Heart left ventricle (tissue), 16 donors: ENCODE results near the gene WFDC1. TPM values are rescaled to one million over a fixed set of nuclear protein-coding genes. Genes with fewer than 3 reads are reported as not detected.

Experiments
- ATAC-seq, 4 donors: fragments of 200-7000 bp; cut with Tn5 transposase; one replicate each; pipeline ENCODE4 v1.9.1; 2020 to 2022; ENCODE audit warnings: moderate library complexity in 4 of 4, mild to moderate bottlenecking in 3 of 4, moderate number of reproducible peaks in 1 of 4
- DNase-seq, 5 donors: peaks; one replicate each; pipeline ENCODE4 v3.0.0-alpha.2; 2020
- H3K27ac ChIP-seq, 12 donors: fragments of 200-600 bp; sonication (generic) in 4 of 12; one replicate each; pipeline versions ENCODE4 v1.5.0 to v1.8.0; 2016 to 2022; ENCODE audit warnings: mild to moderate bottlenecking in 2 of 12
- H3K27me3 ChIP-seq, 9 donors: fragments of 200-600 bp; sonication (generic) in 2 of 9; one replicate each; pipeline versions ENCODE4 v1.5.1 to v1.8.0; 2016 to 2022; ENCODE audit warnings: mild to moderate bottlenecking in 3 of 9
- H3K36me3 ChIP-seq, 9 donors: fragments of 200-600 bp; sonication (generic) in 2 of 9; one replicate each; pipeline versions ENCODE4 v1.5.0 to v1.8.0; 2018 to 2022; ENCODE audit warnings: mild to moderate bottlenecking in 2 of 9
- H3K4me1 ChIP-seq, 12 donors: fragments of 200-600 bp; sonication (generic) in 4 of 12; one replicate each; pipeline versions ENCODE4 v1.5.0 to v1.8.0; 2016 to 2022; ENCODE audit warnings: mild to moderate bottlenecking in 3 of 12
- H3K4me3 ChIP-seq, 12 donors: fragments of 200-600 bp; sonication (generic) in 4 of 12; one replicate each; pipeline versions ENCODE4 v1.5.0 to v1.8.0; 2017 to 2022; ENCODE audit warnings: mild to moderate bottlenecking in 9 of 12, moderate library complexity in 4 of 12
- H3K9me3 ChIP-seq, 12 donors: fragments of 200-600 bp; sonication (generic) in 4 of 12; one replicate each; pipeline versions ENCODE4 v1.5.0 to v1.8.0; 2016 to 2022; ENCODE audit warnings: mild to moderate bottlenecking in 1 of 12
- POLR2A ChIP-seq, 2 donors: fragments of 450-650 bp; IDR thresholded peaks; one replicate each; pipeline ENCODE4 v1.6.1; 2017; ENCODE audit warnings: antibody characterized with exemption in 2 of 2, mild to moderate bottlenecking in 2 of 2, moderate library complexity in 2 of 2
- WGBS, 4 donors: extraction: QIAGEN DNeasy Blood & Tissue Kit in 2 of 4; methylation state at CpG; one replicate each; pipeline versions ENCODE4 v1.1.5 to v1.1.7; 2013 to 2018; 5-methylcytosine and 5-hydroxymethylcytosine counted together
- intact Hi-C, 10 donors: fragments of 100-400 bp; cut with DNase I; formaldehyde crosslinking; loops; one replicate each; pipeline versions ENCODE4 v1.11.1 to v1.14.2; 2022
- polyA plus RNA-seq, 2 donors: library from polyadenylated mRNA; stranded (reverse); fragments of 200-250 nt; gene quantifications; one replicate each; pipeline ENCODE4 v1.2.3, GENCODE V29; 2013
- total RNA-seq, 9 donors: library from RNA; depleted of rRNA in 2 of 9; stranded (reverse); fragments of >200 nt in 2 of 9; fragmentation: NEBNext Ultra II Directional in 3 of 9; extraction: Animal tissue kit (Norgen Biotek cat#: 25700) in 3 of 9; gene quantifications; one replicate each; pipeline versions ENCODE4 v1.1.0 to v1.2.4, GENCODE V29; 2016 to 2023
- TF ChIP-seq, protein P1 (sequence below), 12 donors: fragments of 200-600 bp; sonication (generic) in 4 of 12; IDR thresholded peaks; one replicate each; pipeline versions ENCODE4 v1.5.0 to v1.8.0; 2018 to 2022; ENCODE audit warnings: antibody characterized with exemption in 12 of 12, mild to moderate bottlenecking in 5 of 12
- donor health status: ischemic (EF 13 %, LVEDD 7.1; RV severe dilation, severe dysfunction).
- donor health status: healthy with polysubstance abuse.
- donor health status: DM: no; HTN: yes; CAD: no.
- donor health status: DM: no; HTN: no; CAD: no.
- donor health status: ischemic (EF 25% LVEDD 6.9; RV normal size, moderate dysfunction).
- donor health status: ischemic (EF 25% LVEDD 5.7; RV mildly dilated, moderate dysfunction).
- donor health status: healthy.
- donor health status: DM: yes; HTN: yes; CAD: no.
- donor health status: ischemic (EF 35%, LVEDD 5.7; RV mildly dilated, moderate dysfunction).
- donor health status: nonischemic (EF 11% LVEDD 7.7; RV severe dilation, severe dysfunction).
- donor health status: DM: yes; HTN: yes; CAD: no.
- donor health status: PGD.
- donor health status: ischemic (EF 29% LVEDD 5.4; RV normal size, mild dysfunction).
- donor health status: nonischemic (EF 23%, LVEDD 6.1; RV moderate dilation, normal function).

The WFDC1 gene
- total and polyA plus RNA-seq, 11 donors, result 0.50 to 5.4 (median 1.6) TPM

- H3K27me3 ChIP-seq, result peaks cover 0 to 12% (median 0%) of the 10 kb centered on the region in 9 donors
- H3K27ac ChIP-seq, result no peak overlapping the region
- TF ChIP-seq, protein P1, sequence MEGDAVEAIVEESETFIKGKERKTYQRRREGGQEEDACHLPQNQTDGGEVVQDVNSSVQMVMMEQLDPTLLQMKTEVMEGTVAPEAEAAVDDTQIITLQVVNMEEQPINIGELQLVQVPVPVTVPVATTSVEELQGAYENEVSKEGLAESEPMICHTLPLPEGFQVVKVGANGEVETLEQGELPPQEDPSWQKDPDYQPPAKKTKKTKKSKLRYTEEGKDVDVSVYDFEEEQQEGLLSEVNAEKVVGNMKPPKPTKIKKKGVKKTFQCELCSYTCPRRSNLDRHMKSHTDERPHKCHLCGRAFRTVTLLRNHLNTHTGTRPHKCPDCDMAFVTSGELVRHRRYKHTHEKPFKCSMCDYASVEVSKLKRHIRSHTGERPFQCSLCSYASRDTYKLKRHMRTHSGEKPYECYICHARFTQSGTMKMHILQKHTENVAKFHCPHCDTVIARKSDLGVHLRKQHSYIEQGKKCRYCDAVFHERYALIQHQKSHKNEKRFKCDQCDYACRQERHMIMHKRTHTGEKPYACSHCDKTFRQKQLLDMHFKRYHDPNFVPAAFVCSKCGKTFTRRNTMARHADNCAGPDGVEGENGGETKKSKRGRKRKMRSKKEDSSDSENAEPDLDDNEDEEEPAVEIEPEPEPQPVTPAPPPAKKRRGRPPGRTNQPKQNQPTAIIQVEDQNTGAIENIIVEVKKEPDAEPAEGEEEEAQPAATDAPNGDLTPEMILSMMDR (IDR thresholded peaks at IDR 0.05), result no peak
- TF ChIP-seq POLR2A (IDR thresholded peaks at IDR 0.05), result no peak
- DNase-seq (no peak), ATAC-seq (no peak)
- H3K36me3 ChIP-seq, result no peaks in the 10 kb centered on the region
- 84 to 90% (median 87%) methylated on average over 7 of the region's 7 CpGs for WGBS, 4 donors
- H3K4me1 ChIP-seq, result no peaks in the 10 kb centered on the region
- no peak overlapping the region for H3K4me3 ChIP-seq
- intact Hi-C loops, result no loop called here
- no peaks in the 10 kb centered on the region for H3K9me3 ChIP-seq
Measured at GRCh38 chr16:84323606-84324005, 28.9 kb downstream of the WFDC1 start.

DNA sequence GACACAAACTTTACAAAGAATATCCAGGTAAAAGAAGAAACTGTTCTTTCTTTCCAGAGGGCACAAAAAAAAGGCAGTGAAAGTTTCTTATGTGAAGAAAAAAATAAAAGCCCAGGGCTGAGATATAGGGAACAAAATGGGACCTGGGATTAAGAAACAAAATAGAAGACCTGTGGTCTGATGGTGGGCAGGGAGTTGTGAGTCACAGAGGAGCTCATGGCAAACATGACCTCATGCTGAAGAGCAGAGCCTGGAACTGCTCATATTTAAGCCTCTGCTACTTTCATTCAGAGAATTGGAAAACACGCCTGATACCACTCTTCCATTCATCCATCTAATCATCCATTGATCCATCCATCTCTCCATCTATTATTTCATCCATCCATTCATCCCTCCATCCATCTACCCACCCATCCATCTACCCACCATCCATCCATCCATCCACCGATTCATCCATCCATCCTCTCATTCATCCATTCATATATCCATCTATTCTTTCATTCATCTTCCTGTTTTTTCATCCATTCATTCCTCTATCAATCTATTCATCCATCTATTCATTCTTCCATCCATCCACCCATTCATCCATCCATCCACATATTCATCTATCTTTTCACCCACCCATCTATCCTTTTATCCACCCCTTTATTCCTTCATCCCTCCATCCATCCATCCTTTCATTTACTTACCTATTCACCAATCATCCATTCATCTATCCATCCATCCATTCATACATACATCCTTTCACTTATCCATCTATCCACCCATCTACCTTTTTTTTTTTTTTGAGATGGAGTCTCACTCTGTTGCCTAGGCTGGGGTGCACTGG is 30.0 kb downstream of the WFDC1 start:
- H3K27ac ChIP-seq, result no peak overlapping the region
- no peak for ATAC-seq
- H3K27me3 ChIP-seq, result peaks cover 0 to 12% (median 0%) of the 10 kb centered on the region in 9 donors
- no peak overlapping the region for H3K4me3 ChIP-seq
- 45 to 79% (median 46%) methylated on average over 2 of the region's 2 CpGs for WGBS, 4 donors
- no peaks in the 10 kb centered on the region for H3K36me3 ChIP-seq
- no peaks in the 10 kb centered on the region for H3K4me1 ChIP-seq
- intact Hi-C loops, result no loop called here
- TF ChIP-seq, protein P1 (IDR thresholded peaks at IDR 0.05), result no peak
- no peak for TF ChIP-seq POLR2A (IDR thresholded peaks at IDR 0.05)
- H3K9me3 ChIP-seq, result no peaks in the 10 kb centered on the region
- DNase-seq, result no peak

DNA sequence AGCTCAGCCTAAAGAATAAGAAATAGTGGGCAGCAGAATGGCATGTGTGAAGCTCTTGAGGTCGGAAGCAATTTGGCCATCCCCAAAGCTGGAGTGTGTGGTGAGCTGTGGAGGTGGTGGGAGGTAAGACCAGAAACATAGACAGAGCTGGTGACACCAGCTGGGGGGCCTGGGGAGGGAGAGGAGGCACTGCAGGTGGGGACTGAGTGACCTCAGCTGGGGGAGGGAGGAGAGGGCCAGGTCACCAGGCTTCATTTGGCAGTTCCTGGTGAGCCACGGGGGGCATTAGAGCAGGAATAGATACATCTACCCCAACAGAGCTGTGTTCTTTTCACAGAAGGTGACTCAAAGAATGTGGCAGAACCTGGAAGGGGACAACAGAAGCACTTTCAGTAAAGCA is 31.9 kb downstream of the WFDC1 start:
- DNase-seq (no peak), ATAC-seq (no peak)
- H3K36me3 ChIP-seq, result no peaks in the 10 kb centered on the region
- no peak overlapping the region for H3K4me3 ChIP-seq
- TF ChIP-seq POLR2A (IDR thresholded peaks at IDR 0.05), result no peak
- TF ChIP-seq, protein P1 (IDR thresholded peaks at IDR 0.05), result no peak
- no peaks in the 10 kb centered on the region for H3K27me3 ChIP-seq
- no peaks in the 10 kb centered on the region for H3K9me3 ChIP-seq
- intact Hi-C loops, result no loop called here
- WGBS, 4 donors, result 43 to 92% (median 79%) methylated on average over 2 of the region's 2 CpGs
- H3K4me1 ChIP-seq, result no peaks in the 10 kb centered on the region
- H3K27ac ChIP-seq, result no peak overlapping the region

- no peak for ATAC-seq
- no peak for TF ChIP-seq POLR2A (IDR thresholded peaks at IDR 0.05)
- TF ChIP-seq, protein P1 (IDR thresholded peaks at IDR 0.05), result no peak
- Histone ChIP-seq H3K27me3 (no peaks in the 10 kb centered on the region), H3K4me3 (no peak overlapping the region), H3K4me1 (no peaks in the 10 kb centered on the region), H3K27ac (no peak overlapping the region), H3K36me3 (no peaks in the 10 kb centered on the region), H3K9me3 (no peaks in the 10 kb centered on the region)
- DNase-seq, result no peak
- 68 to 79% (median 78%) methylated on average over 13 of the region's 13 CpGs for WGBS, 4 donors
- intact Hi-C loops, result no loop called here
Measured at GRCh38 chr16:84327926-84328505, 33.3 kb downstream of the WFDC1 start.
